IMR-90 (cell line): ENCODE data around the gene OR5AR1. TPM values are rescaled to one million over a fixed set of nuclear protein-coding genes. Genes with fewer than 3 reads are reported as not detected.

ENCODE experiments used
- ATAC-seq: fragments of 200-7000 bp; cut with Tn5 transposase; 2 replicates; pipeline ENCODE4 v1.9.1; 2020; ENCODE audit warnings: low read depth, mild to moderate bottlenecking, moderate library complexity
- Bru-seq: library from RNA; stranded (reverse); fragments of 400-500 nt; gene quantifications from one replicate; lab custom pipeline; 2021; lab: Mats Ljungman, UMichigan
- BruChase-seq, 2 experiments: library from RNA; stranded (reverse); fragments of 400-500 nt; gene quantifications; one replicate each; lab custom pipeline; 2021; lab: Mats Ljungman, UMichigan
- BruUV-seq: library from RNA; stranded (reverse); fragments of 400-500 nt; replicated peaks from 2 replicates; lab custom pipeline; 2021; lab: Mats Ljungman, UMichigan
- CTCF ChIA-PET: fragments of 300-600 bp; formaldehyde crosslinking; extraction: SDS; loops from one replicate; lab custom pipeline; 2021; ENCODE audit warnings: antibody characterized with exemption; lab: Yijun Ruan, JAX
- POLR2A ChIA-PET: fragments of 300-600 bp; sonication (Branson Sonifier 250); formaldehyde crosslinking; loops from one replicate; lab custom pipeline; 2022; ENCODE audit warnings: antibody characterized with exemption; ENCODE audit not compliant: unreplicated experiment; lab: Charles Lee
- DNase-seq: peaks from one replicate; pipeline ENCODE4 v3.0.0; 2013
- H2AFZ ChIP-seq: replicated peaks from 2 replicates; pipeline ENCODE3; 2013; ENCODE audit warnings: low read length, mild to moderate bottlenecking; ENCODE audit not compliant: poor library complexity
- H2AK5ac ChIP-seq: 2 replicates; pipeline ENCODE4 v1.6.1; 2013; ENCODE audit warnings: low read depth, low read length, inconsistent platforms
- H2AK9ac ChIP-seq: replicated peaks from 2 replicates; pipeline ENCODE3; 2013; ENCODE audit warnings: mild to moderate bottlenecking, low read depth, low read length, moderate library complexity; ENCODE audit not compliant: poor library complexity
- H2BK120ac ChIP-seq: 2 replicates; pipeline ENCODE4 v1.6.1; 2013; ENCODE audit warnings: low read depth, low read length, inconsistent platforms
- H2BK15ac ChIP-seq: 3 replicates; pipeline ENCODE4 v1.6.1; 2013; ENCODE audit warnings: low read depth, low read length, inconsistent platforms
- H2BK20ac ChIP-seq: 2 replicates; pipeline ENCODE4 v1.6.1; 2013; ENCODE audit warnings: low read depth, mild to moderate bottlenecking, inconsistent platforms, low read length, moderate library complexity
- H2BK5ac ChIP-seq: 2 replicates; pipeline ENCODE4 v1.6.1; 2013; ENCODE audit warnings: mild to moderate bottlenecking, low read depth, low read length, inconsistent platforms; ENCODE audit not compliant: poor library complexity, severe bottlenecking
- H3K14ac ChIP-seq: replicated peaks from 2 replicates; pipeline ENCODE4 v1.6.1; 2013; ENCODE audit warnings: low read depth, low read length, inconsistent platforms
- H3K18ac ChIP-seq: 2 replicates; pipeline ENCODE4 v1.6.1; 2013; ENCODE audit warnings: low read depth, low read length, control low read depth
- H3K23ac ChIP-seq: 2 replicates; pipeline ENCODE4 v1.6.1; 2013; ENCODE audit warnings: low read depth, low read length, inconsistent platforms
- H3K27ac ChIP-seq: 2 replicates; pipeline ENCODE4 v1.5.1; 2013; ENCODE audit warnings: mild to moderate bottlenecking, control low read depth, low read length; ENCODE audit not compliant: insufficient read depth
- H3K27me3 ChIP-seq: 2 replicates; pipeline ENCODE4 v1.6.1; 2013; ENCODE audit warnings: low read length; ENCODE audit not compliant: control insufficient read depth, insufficient read depth
- H3K36me3 ChIP-seq: 2 replicates; pipeline ENCODE4 v1.6.1; 2013; ENCODE audit warnings: low read length, mixed read lengths; ENCODE audit not compliant: control insufficient read depth, insufficient read depth
- H3K4ac ChIP-seq: 2 replicates; pipeline ENCODE4 v1.6.1; 2013; ENCODE audit warnings: low read depth, low read length, inconsistent platforms
- H3K4me1 ChIP-seq: 2 replicates; pipeline ENCODE4 v1.6.1; 2013; ENCODE audit warnings: low read length, mixed read lengths; ENCODE audit not compliant: control insufficient read depth, insufficient read depth
- H3K4me2 ChIP-seq: 2 replicates; pipeline ENCODE4 v1.6.1; 2013; ENCODE audit warnings: low read depth, mild to moderate bottlenecking, control low read depth, low read length, moderate library complexity
- H3K4me3 ChIP-seq: 2 replicates; pipeline ENCODE4 v1.5.1; 2013; ENCODE audit warnings: low read depth, mild to moderate bottlenecking, control low read depth, low read length, moderate library complexity; ENCODE audit not compliant: insufficient read depth
- H3K56ac ChIP-seq: 2 replicates; pipeline ENCODE4 v1.6.1; 2013; ENCODE audit warnings: low read length, inconsistent platforms; ENCODE audit not compliant: insufficient read depth; ENCODE audit errors: extremely low read depth
- H3K79me1 ChIP-seq, 2 experiments: 2 replicates each; pipeline ENCODE4 v1.6.1; 2013; ENCODE audit warnings: low read length in 2 of 2, inconsistent platforms in 1 of 2, low read depth in 1 of 2
- H3K9ac ChIP-seq: 2 replicates; pipeline ENCODE4 v1.6.1; 2013; ENCODE audit warnings: low read depth, low read length, control low read depth
- H3K9me1 ChIP-seq: 2 replicates; pipeline ENCODE4 v1.6.1; 2013; ENCODE audit warnings: low read length, inconsistent platforms; ENCODE audit not compliant: insufficient read depth
- H3K9me3 ChIP-seq: 2 replicates; pipeline ENCODE4 v1.6.1; 2013; ENCODE audit warnings: low read length; ENCODE audit not compliant: control insufficient read depth, insufficient read depth
- H4K20me1 ChIP-seq: 2 replicates; pipeline ENCODE4 v1.6.1; 2013; ENCODE audit warnings: low read length, inconsistent platforms; ENCODE audit not compliant: insufficient read depth
- H4K5ac ChIP-seq: 2 replicates; pipeline ENCODE4 v1.6.1; 2013; ENCODE audit warnings: mild to moderate bottlenecking, low read depth, low read length, control low read depth
- H4K8ac ChIP-seq, 2 experiments: 2 replicates each; pipeline ENCODE4 v1.6.1; 2013; ENCODE audit warnings: low read depth in 2 of 2, low read length in 2 of 2, control low read depth in 1 of 2, inconsistent platforms in 1 of 2
- H4K91ac ChIP-seq: 2 replicates; pipeline ENCODE4 v1.6.1; 2013; ENCODE audit warnings: low read depth, low read length, inconsistent platforms; ENCODE audit not compliant: insufficient read depth
- BHLHE40 ChIP-seq: fragments of 150-350 bp; IDR thresholded peaks from 2 replicates; pipeline ENCODE4 v1.6.1; 2016; ENCODE audit warnings: mild to moderate bottlenecking, low read depth, low read length
- CEBPB ChIP-seq: IDR thresholded peaks from 2 replicates; pipeline ENCODE4 v1.6.1; 2012; ENCODE audit warnings: low read depth, low read length, improper control_type of control experiment
- CHD1 ChIP-seq: IDR thresholded peaks from 2 replicates; pipeline ENCODE4 v1.6.1; 2012; ENCODE audit warnings: low read depth, low read length, improper control_type of control experiment
- FOS ChIP-seq: fragments of 150-350 bp; IDR thresholded peaks from 2 replicates; pipeline ENCODE4 v1.6.1; 2016; ENCODE audit warnings: low read depth, low read length
- MAFK ChIP-seq: IDR thresholded peaks from 2 replicates; pipeline ENCODE4 v1.6.1; 2012; ENCODE audit warnings: low read depth, low read length, improper control_type of control experiment
- MAZ ChIP-seq: IDR thresholded peaks from 2 replicates; pipeline ENCODE4 v1.6.1; 2012; ENCODE audit warnings: low read depth, mild to moderate bottlenecking, low read length, improper control_type of control experiment, moderate library complexity, borderline replicate concordance
- MXI1 ChIP-seq: IDR thresholded peaks from 2 replicates; pipeline ENCODE4 v1.6.1; 2012; ENCODE audit warnings: low read depth, mild to moderate bottlenecking, low read length, moderate library complexity, borderline replicate concordance
- NFE2L2 ChIP-seq: fragments of 150-350 bp; IDR thresholded peaks from 2 replicates; pipeline ENCODE4 v1.6.1; 2016; ENCODE audit warnings: low read depth, mild to moderate bottlenecking, low read length
- POLR2A ChIP-seq: IDR thresholded peaks from 2 replicates; pipeline ENCODE4 v1.6.1; 2012; ENCODE audit warnings: mild to moderate bottlenecking, low read depth, low read length
- RAD21 ChIP-seq: IDR thresholded peaks from 2 replicates; pipeline ENCODE4 v1.6.1; 2012; ENCODE audit warnings: low read length, improper control_type of control experiment
- RCOR1 ChIP-seq: IDR thresholded peaks from 2 replicates; pipeline ENCODE4 v1.6.1; 2012; ENCODE audit warnings: mild to moderate bottlenecking, low read length, improper control_type of control experiment; ENCODE audit not compliant: insufficient replicate concordance
- RFX5 ChIP-seq: IDR thresholded peaks from 2 replicates; pipeline ENCODE4 v1.8.0; 2012; ENCODE audit warnings: low read depth, mild to moderate bottlenecking, low read length, moderate library complexity
- SMC3 ChIP-seq: fragments of 150-350 bp; IDR thresholded peaks from 2 replicates; pipeline ENCODE4 v1.6.1; 2016; ENCODE audit warnings: low read depth, mild to moderate bottlenecking, antibody characterized with exemption, low read length, moderate library complexity
- WGBS, 2 experiments: methylation state at CpG; one replicate each; pipeline versions ENCODE4 v1.1.5 to v1.1.7; 2013; ENCODE audit warnings: missing lambda C conversion rate in 2 of 2; ENCODE audit not compliant: insufficient read length in 1 of 2; ENCODE audit errors: extremely low coverage in 2 of 2; 5-methylcytosine and 5-hydroxymethylcytosine counted together
- dilution Hi-C: fragments of 300-500 bp; cut with HindIII; formaldehyde crosslinking; loops from one replicate; pipeline ENCODE4 v1.14.3; 2018; ENCODE audit warnings: low sequenced_read_pairs; ENCODE audit not compliant: unreplicated experiment
- in situ Hi-C: fragments of 300-500 bp; cut with MboI; formaldehyde crosslinking; loops from 3 replicates; pipeline ENCODE4 v1.14.3; 2019; ENCODE audit warnings: low sequenced_read_pairs, inconsistent platforms, mixed read lengths
- intact Hi-C: fragments of 100-400 bp; cut with micrococcal nuclease; formaldehyde crosslinking; loops from 2 replicates; pipeline ENCODE4 v1.10.0; 2022
- long read RNA-seq: library from polyadenylated mRNA; unstranded; transcript quantifications from one replicate; pipeline ENCODE4 v2.0.0, GENCODE V29; 2021; ENCODE audit not compliant: unreplicated experiment
- polyA plus RNA-seq, 3 experiments: library from polyadenylated mRNA; depleted of rRNA; stranded (reverse); fragments of >200 nt; gene quantifications; 2 replicates each; pipeline ENCODE4 v1.2.3, GENCODE V29; 2012; ENCODE audit warnings: low replicate concordance in 1 of 3
- total RNA-seq: library from RNA; depleted of rRNA; stranded (reverse); fragments of >200 nt; gene quantifications from 2 replicates; pipeline ENCODE4 v1.2.3, GENCODE V29; 2012; rRNA removed
- TF ChIP-seq, protein P1 (sequence below): fragments of 150-350 bp; IDR thresholded peaks from 2 replicates; pipeline ENCODE4 v1.6.1; 2016; ENCODE audit warnings: low read depth, mild to moderate bottlenecking, low read length, moderate library complexity, borderline replicate concordance
- TF ChIP-seq, protein P2 (sequence below): conservative IDR thresholded peaks from 2 replicates; pipeline ENCODE4 v1.5.1; 2012; ENCODE audit warnings: mild to moderate bottlenecking, low read depth, low read length, improper control_type of control experiment
- TF ChIP-seq, protein P3 (sequence below): fragments of 150-350 bp; IDR thresholded peaks from 2 replicates; pipeline ENCODE4 v1.6.1; 2017; ENCODE audit warnings: mild to moderate bottlenecking, antibody characterized with exemption, low read length, low read depth

The OR5AR1 gene
- total RNA-seq: not detected in 2 replicates
- not detected in 2 replicates for polyA plus RNA-seq (2012; rRNA removed)
- polyA plus RNA-seq (2012; cell fraction: cytosol; rRNA removed): not detected in 2 replicates
- polyA plus RNA-seq (2012; cell fraction: nucleus; rRNA removed; ENCODE audit: low replicate concordance): not detected in 2 replicates
- not detected for Bru-seq, nascent RNA
- not detected for BruChase-seq, experiment 1, labeled RNA remaining after a 6-hour chase
- BruChase-seq, experiment 2, labeled RNA remaining after a 2-hour chase: not detected
- long read RNA-seq: 0 reads

DNA sequence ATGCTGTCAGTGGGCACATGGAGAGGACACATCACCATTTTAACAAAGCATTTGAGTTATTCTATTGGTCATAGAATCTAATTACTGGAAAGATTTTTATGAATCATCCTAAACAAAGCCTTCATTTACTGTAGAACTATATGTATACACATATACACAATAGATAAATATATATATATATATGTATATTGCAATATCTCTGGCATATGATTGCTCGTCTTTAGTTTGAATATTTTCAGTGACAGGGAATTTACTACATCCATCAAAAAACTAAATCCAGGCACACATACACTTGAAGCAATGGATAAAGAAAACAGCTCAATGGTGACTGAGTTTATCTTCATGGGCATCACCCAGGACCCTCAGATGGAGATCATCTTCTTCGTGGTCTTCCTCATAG lies at the start of gene OR5AR1:
Gene OR5AR1 (plus strand): TSS at position 301 of the 400 bp plus-strand sequence. CDS start 0 bp downstream, at position 301.
- BruUV-seq: no TSS peak
- POLR2A ChIA-PET: no interaction called here
- intact Hi-C loops: no loop called here

More for the DNA sequence above, at the start of gene OR5AR1:
- H2BK120ac ChIP-seq: no peak within 1 kb of the TSS
- no peak for ATAC-seq
- no peak within 1 kb of the TSS for H3K18ac ChIP-seq
- dilution Hi-C loops (no loop called here), in situ Hi-C loops (no loop called here)
- H3K79me1 ChIP-seq: no peaks in the 10 kb centered on the region
- WGBS, 2 experiments: no CpG with 5 or more reads among the region's 2 CpGs
- no peak within 1 kb of the TSS for H2BK15ac ChIP-seq
- no peak within 1 kb of the TSS for H3K4me3 ChIP-seq
- H3K27me3 ChIP-seq: no peaks in the 10 kb centered on the region
- no peak for TF ChIP-seq RCOR1
- no peak for TF ChIP-seq SMC3
- TF ChIP-seq RAD21: no peak
- no peak for TF ChIP-seq MXI1
- TF ChIP-seq, protein P1, sequence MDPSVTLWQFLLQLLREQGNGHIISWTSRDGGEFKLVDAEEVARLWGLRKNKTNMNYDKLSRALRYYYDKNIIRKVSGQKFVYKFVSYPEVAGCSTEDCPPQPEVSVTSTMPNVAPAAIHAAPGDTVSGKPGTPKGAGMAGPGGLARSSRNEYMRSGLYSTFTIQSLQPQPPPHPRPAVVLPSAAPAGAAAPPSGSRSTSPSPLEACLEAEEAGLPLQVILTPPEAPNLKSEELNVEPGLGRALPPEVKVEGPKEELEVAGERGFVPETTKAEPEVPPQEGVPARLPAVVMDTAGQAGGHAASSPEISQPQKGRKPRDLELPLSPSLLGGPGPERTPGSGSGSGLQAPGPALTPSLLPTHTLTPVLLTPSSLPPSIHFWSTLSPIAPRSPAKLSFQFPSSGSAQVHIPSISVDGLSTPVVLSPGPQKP: no peak
- no peak for TF ChIP-seq FOS
- TF ChIP-seq NFE2L2: no peak
- TF ChIP-seq POLR2A: no peak
- no peak for TF ChIP-seq MAFK
- TF ChIP-seq, protein P2, sequence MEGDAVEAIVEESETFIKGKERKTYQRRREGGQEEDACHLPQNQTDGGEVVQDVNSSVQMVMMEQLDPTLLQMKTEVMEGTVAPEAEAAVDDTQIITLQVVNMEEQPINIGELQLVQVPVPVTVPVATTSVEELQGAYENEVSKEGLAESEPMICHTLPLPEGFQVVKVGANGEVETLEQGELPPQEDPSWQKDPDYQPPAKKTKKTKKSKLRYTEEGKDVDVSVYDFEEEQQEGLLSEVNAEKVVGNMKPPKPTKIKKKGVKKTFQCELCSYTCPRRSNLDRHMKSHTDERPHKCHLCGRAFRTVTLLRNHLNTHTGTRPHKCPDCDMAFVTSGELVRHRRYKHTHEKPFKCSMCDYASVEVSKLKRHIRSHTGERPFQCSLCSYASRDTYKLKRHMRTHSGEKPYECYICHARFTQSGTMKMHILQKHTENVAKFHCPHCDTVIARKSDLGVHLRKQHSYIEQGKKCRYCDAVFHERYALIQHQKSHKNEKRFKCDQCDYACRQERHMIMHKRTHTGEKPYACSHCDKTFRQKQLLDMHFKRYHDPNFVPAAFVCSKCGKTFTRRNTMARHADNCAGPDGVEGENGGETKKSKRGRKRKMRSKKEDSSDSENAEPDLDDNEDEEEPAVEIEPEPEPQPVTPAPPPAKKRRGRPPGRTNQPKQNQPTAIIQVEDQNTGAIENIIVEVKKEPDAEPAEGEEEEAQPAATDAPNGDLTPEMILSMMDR: no peak
- no peak for TF ChIP-seq MAZ
- TF ChIP-seq RFX5: no peak
- TF ChIP-seq CEBPB: no peak
- TF ChIP-seq, protein P3, sequence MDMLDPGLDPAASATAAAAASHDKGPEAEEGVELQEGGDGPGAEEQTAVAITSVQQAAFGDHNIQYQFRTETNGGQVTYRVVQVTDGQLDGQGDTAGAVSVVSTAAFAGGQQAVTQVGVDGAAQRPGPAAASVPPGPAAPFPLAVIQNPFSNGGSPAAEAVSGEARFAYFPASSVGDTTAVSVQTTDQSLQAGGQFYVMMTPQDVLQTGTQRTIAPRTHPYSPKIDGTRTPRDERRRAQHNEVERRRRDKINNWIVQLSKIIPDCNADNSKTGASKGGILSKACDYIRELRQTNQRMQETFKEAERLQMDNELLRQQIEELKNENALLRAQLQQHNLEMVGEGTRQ: no peak
- no peak for TF ChIP-seq CHD1
- no peak for TF ChIP-seq BHLHE40
- no peak within 1 kb of the TSS for H3K14ac ChIP-seq
- H2AFZ ChIP-seq: no peak within 1 kb of the TSS
- H3K4me2 ChIP-seq: no peak within 1 kb of the TSS
- no peak within 1 kb of the TSS for H3K27ac ChIP-seq
- H3K9me3 ChIP-seq: peaks cover 8% of the 10 kb centered on the region; the same call in 1 of the 2 replicates
- no peak within 1 kb of the TSS for H4K8ac ChIP-seq
- no peak within 1 kb of the TSS for H2AK5ac ChIP-seq
- H2BK20ac ChIP-seq: no peak within 1 kb of the TSS
- H3K9ac ChIP-seq: no peak within 1 kb of the TSS
- CTCF ChIA-PET: no interaction called here
- H3K9me1 ChIP-seq: no peaks in the 10 kb centered on the region
- H4K5ac ChIP-seq: no peak within 1 kb of the TSS
- no peaks in the 10 kb centered on the region for H3K4me1 ChIP-seq
- no peak within 1 kb of the TSS for H3K56ac ChIP-seq
- H3K36me3 ChIP-seq: no peaks in the 10 kb centered on the region
- no peaks in the 10 kb centered on the region for H4K20me1 ChIP-seq
- H4K91ac ChIP-seq: no peak within 1 kb of the TSS
- no peak within 1 kb of the TSS for H2BK5ac ChIP-seq
- H3K23ac ChIP-seq: no peak within 1 kb of the TSS
- DNase-seq: no peak
- H3K4ac ChIP-seq: no peak within 1 kb of the TSS
- H2AK9ac ChIP-seq: no peak within 1 kb of the TSS
